ENCODE data around the gene HRK. TPM values are rescaled to one million over a fixed set of nuclear protein-coding genes. Genes with fewer than 3 reads are reported as not detected.

HRK gene
- polyA plus RNA-seq, 3 donors: 0.15 TPM; not detected in 2

DNA sequence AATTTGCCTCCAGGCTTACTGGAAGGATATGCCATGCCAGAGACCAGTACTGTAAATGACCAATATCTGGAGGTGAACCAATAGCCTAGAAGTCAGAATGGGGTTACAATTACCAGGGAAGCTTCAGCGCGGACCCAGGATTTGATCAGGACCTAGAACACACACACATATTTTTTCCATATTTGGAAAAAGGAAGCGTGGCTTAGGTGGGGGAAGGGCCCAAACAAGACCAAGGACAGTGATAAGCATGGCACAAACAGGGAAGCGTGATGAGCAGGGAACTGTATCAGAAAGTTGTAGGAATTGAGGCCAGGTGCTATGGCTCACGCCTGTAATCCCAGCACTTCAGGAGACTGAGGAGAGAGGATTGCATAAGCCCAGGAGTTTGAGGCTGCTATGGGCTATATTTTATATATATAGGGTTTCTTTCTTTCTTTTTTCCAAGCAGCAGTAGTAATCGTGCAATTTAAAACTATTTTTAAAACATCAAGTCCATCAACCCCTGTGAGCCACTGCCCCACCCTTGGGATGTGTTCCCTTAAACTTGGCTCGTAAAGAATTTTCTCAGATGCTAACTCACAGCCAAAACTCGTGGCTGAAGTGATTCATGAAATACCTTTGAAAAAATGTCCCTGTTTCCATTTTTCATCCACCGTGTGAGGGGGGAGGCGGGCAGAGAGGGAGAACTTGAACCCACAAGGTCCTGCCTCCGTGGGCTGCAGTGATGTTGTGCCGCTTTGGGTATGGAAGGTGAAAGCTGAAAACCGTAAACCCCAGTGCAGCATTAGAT, 16.7 kb downstream of the HRK start:
- intact Hi-C loops (cut with micrococcal nuclease): no loop called here
- Histone ChIP-seq H3K27me3 (ENCODE audit: control insufficient read depth in 2 of 2, insufficient read depth in 2 of 2, low read length in 2 of 2) (no peaks in the 10 kb centered on the region), H3K79me2 (ENCODE audit: insufficient read depth, low read length) (no peaks in the 10 kb centered on the region), H3K4me1 (ENCODE audit: control insufficient read depth in 1 of 2, insufficient read depth in 2 of 2, low read length in 2 of 2) (no peaks in the 10 kb centered on the region), H3K9ac (ENCODE audit: insufficient read depth, low read length, poor library complexity, severe bottlenecking) (no peak overlapping the region), H3K27ac (ENCODE audit: low read depth in 1 of 2, low read length in 2 of 2) (no peak overlapping the region), H3K9me3 (replicated peaks in 1 of 2; ENCODE audit: control insufficient read depth in 1 of 2, insufficient read depth in 1 of 2, low read length in 2 of 2) (no peaks in the 10 kb centered on the region), H3K4me2 (replicated peaks; ENCODE audit: extremely low read depth, low read length, poor library complexity, severe bottlenecking) (no peak overlapping the region), H4K20me1 (ENCODE audit: insufficient read depth, low read length) (no peaks in the 10 kb centered on the region), H3K36me3 (replicated peaks in 1 of 2; ENCODE audit: control insufficient read depth in 1 of 2, insufficient read depth in 2 of 2, low read length in 2 of 2) (no peaks in the 10 kb centered on the region), H2AFZ (ENCODE audit: insufficient read depth, low read depth, low read length, poor library complexity, severe bottlenecking) (no peak overlapping the region), H3K4me3 (replicated peaks in 1 of 3; ENCODE audit: low read depth in 2 of 3, low read length in 3 of 3) (no peak overlapping the region)
- Mint-ChIP-seq H3K4me1 (no peaks in the 10 kb centered on the region), H3K27me3 (ENCODE audit: low read depth in 3 of 3) (peaks cover 2 to 13% (median 9%) of the 10 kb centered on the region in 3 donors), H3K27ac (no peak overlapping the region), H3K36me3 (no peaks in the 10 kb centered on the region), H3K9me3 (peaks cover 0 to 3% (median 0%) of the 10 kb centered on the region in 7 donors), H3K4me3 (no peak overlapping the region)
- 86% methylated on average over 5 of the region's 13 CpGs for WGBS (ENCODE audit: insufficient coverage)
- DNase-seq: no peak
- TF ChIP-seq, protein P1, sequence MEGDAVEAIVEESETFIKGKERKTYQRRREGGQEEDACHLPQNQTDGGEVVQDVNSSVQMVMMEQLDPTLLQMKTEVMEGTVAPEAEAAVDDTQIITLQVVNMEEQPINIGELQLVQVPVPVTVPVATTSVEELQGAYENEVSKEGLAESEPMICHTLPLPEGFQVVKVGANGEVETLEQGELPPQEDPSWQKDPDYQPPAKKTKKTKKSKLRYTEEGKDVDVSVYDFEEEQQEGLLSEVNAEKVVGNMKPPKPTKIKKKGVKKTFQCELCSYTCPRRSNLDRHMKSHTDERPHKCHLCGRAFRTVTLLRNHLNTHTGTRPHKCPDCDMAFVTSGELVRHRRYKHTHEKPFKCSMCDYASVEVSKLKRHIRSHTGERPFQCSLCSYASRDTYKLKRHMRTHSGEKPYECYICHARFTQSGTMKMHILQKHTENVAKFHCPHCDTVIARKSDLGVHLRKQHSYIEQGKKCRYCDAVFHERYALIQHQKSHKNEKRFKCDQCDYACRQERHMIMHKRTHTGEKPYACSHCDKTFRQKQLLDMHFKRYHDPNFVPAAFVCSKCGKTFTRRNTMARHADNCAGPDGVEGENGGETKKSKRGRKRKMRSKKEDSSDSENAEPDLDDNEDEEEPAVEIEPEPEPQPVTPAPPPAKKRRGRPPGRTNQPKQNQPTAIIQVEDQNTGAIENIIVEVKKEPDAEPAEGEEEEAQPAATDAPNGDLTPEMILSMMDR (IDR thresholded peaks at IDR 0.05): no peak

- peak in 1 of 3 donors; percentile 6 for DNase-seq
These were observed 17.9 kb downstream of the HRK start for GRCh38 chr12:116863275-116863767.

More at GRCh38 chr12:116863275-116863767, 17.9 kb downstream of the HRK start:
- H3K4me1 ChIP-seq (ENCODE audit: control insufficient read depth in 1 of 2, insufficient read depth in 2 of 2, low read length in 2 of 2): no peaks in the 10 kb centered on the region
- H3K27me3 ChIP-seq (ENCODE audit: control insufficient read depth in 2 of 2, insufficient read depth in 2 of 2, low read length in 2 of 2): peaks cover 0 to 3% of the 10 kb centered on the region in 2 donors
- Mint-ChIP-seq H3K36me3 (no peaks in the 10 kb centered on the region), H3K4me1 (no peaks in the 10 kb centered on the region), H3K27me3 (ENCODE audit: low read depth in 3 of 3) (peaks cover 6 to 15% (median 11%) of the 10 kb centered on the region in 3 donors), H3K27ac (no peak overlapping the region), H3K9me3 (peaks cover 0 to 3% (median 0%) of the 10 kb centered on the region in 7 donors), H3K4me3 (no peak overlapping the region)
- no peak overlapping the region for H2AFZ ChIP-seq (ENCODE audit: insufficient read depth, low read depth, low read length, poor library complexity, severe bottlenecking)
- TF ChIP-seq, protein P1 (IDR thresholded peaks at IDR 0.05): peak; percentile 51
- no peaks in the 10 kb centered on the region for H3K36me3 ChIP-seq (replicated peaks in 1 of 2; ENCODE audit: control insufficient read depth in 1 of 2, insufficient read depth in 2 of 2, low read length in 2 of 2)
- H3K79me2 ChIP-seq (ENCODE audit: insufficient read depth, low read length): no peaks in the 10 kb centered on the region
- H3K9me3 ChIP-seq (replicated peaks in 1 of 2; ENCODE audit: control insufficient read depth in 1 of 2, insufficient read depth in 1 of 2, low read length in 2 of 2): no peaks in the 10 kb centered on the region
- H3K27ac ChIP-seq (ENCODE audit: low read depth in 1 of 2, low read length in 2 of 2): no peak overlapping the region
- no peak overlapping the region for H3K9ac ChIP-seq (ENCODE audit: insufficient read depth, low read length, poor library complexity, severe bottlenecking)
- intact Hi-C loops (cut with micrococcal nuclease): no loop called here
- no peaks in the 10 kb centered on the region for H4K20me1 ChIP-seq (ENCODE audit: insufficient read depth, low read length)
- no peak overlapping the region for H3K4me3 ChIP-seq (replicated peaks in 1 of 3; ENCODE audit: low read depth in 2 of 3, low read length in 3 of 3)
- H3K4me2 ChIP-seq (replicated peaks; ENCODE audit: extremely low read depth, low read length, poor library complexity, severe bottlenecking): no peak overlapping the region
- 14% methylated on average over 1 of the region's 6 CpGs for WGBS (ENCODE audit: insufficient coverage)
